Trophoblast cell (in vitro differentiated cells and primary cell): ENCODE measurements around the gene PCDHGA4.
"Not testable (repeated sequence)": the region's sequence is repeated elsewhere in the genome, so short reads cannot be mapped to it uniquely, and the experiment has no call there.

Source experiments
- DNase-seq, 2 donors: peaks; one replicate each; pipeline ENCODE4 v3.0.0-alpha.2; 2016
- H2AFZ ChIP-seq: 2 replicates; pipeline ENCODE4 v1.6.1; 2013; ENCODE audit warnings: low read length, moderate library complexity, mild to moderate bottlenecking; ENCODE audit not compliant: insufficient read depth, poor library complexity
- H2AK5ac ChIP-seq: 2 replicates; pipeline ENCODE4 v1.6.1; 2013; ENCODE audit warnings: mild to moderate bottlenecking, low read length
- H2BK120ac ChIP-seq: 2 replicates; pipeline ENCODE4 v1.6.1; 2013; ENCODE audit warnings: low read length, mild to moderate bottlenecking, moderate library complexity; ENCODE audit not compliant: insufficient read depth, poor library complexity
- H2BK12ac ChIP-seq: 2 replicates; pipeline ENCODE4 v1.6.1; 2013; ENCODE audit warnings: mild to moderate bottlenecking, low read length, moderate library complexity
- H2BK5ac ChIP-seq: 2 replicates; pipeline ENCODE4 v1.6.1; 2013; ENCODE audit warnings: low read length, low read depth, moderate library complexity, mild to moderate bottlenecking; ENCODE audit not compliant: poor library complexity
- H3K14ac ChIP-seq: 2 replicates; pipeline ENCODE4 v1.6.1; 2013; ENCODE audit warnings: mild to moderate bottlenecking, low read length
- H3K18ac ChIP-seq: 2 replicates; pipeline ENCODE4 v1.6.1; 2013; ENCODE audit warnings: mild to moderate bottlenecking, low read length
- H3K23ac ChIP-seq: 2 replicates; pipeline ENCODE4 v1.6.1; 2013; ENCODE audit warnings: low read length
- H3K27ac ChIP-seq: 2 replicates; pipeline ENCODE4 v1.5.1; 2013; ENCODE audit warnings: low read depth, mild to moderate bottlenecking, inconsistent platforms, low read length, moderate library complexity
- H3K27me3 ChIP-seq: 2 replicates; pipeline ENCODE4 v1.6.1; 2013; ENCODE audit warnings: inconsistent platforms, mild to moderate bottlenecking, low read length, moderate library complexity; ENCODE audit not compliant: insufficient read depth
- H3K36me3 ChIP-seq, 2 experiments: 1 replicate in 1 of 2; 2 replicates in 1 of 2; pipeline ENCODE4 v1.6.1; 2013; ENCODE audit warnings: low read length in 2 of 2, mild to moderate bottlenecking in 2 of 2, moderate library complexity in 1 of 2; ENCODE audit not compliant: insufficient read depth in 2 of 2, control insufficient read depth in 1 of 2
- H3K4ac ChIP-seq: 2 replicates; pipeline ENCODE4 v1.6.1; 2013; ENCODE audit warnings: low read depth, mild to moderate bottlenecking, low read length, moderate library complexity
- H3K4me1 ChIP-seq, 2 experiments: 1 replicate in 1 of 2; 2 replicates in 1 of 2; pipeline ENCODE4 v1.6.1; 2013; ENCODE audit warnings: low read length in 2 of 2, mild to moderate bottlenecking in 2 of 2, moderate library complexity in 1 of 2; ENCODE audit not compliant: insufficient read depth in 2 of 2, control insufficient read depth in 1 of 2
- H3K4me2 ChIP-seq: 2 replicates; pipeline ENCODE4 v1.6.1; 2013; ENCODE audit warnings: inconsistent platforms, mild to moderate bottlenecking, low read length, moderate library complexity
- H3K4me3 ChIP-seq: 2 replicates; pipeline ENCODE4 v1.5.1; 2013; ENCODE audit warnings: mild to moderate bottlenecking, low read depth, low read length, inconsistent platforms
- H3K79me1 ChIP-seq: one replicate; pipeline ENCODE4 v1.6.1; 2013; ENCODE audit warnings: low read length
- H3K79me2 ChIP-seq: 2 replicates; pipeline ENCODE4 v1.6.1; 2013; ENCODE audit warnings: low read length, mild to moderate bottlenecking; ENCODE audit not compliant: control insufficient read depth, insufficient read depth, poor library complexity
- H3K9ac ChIP-seq: 2 replicates; pipeline ENCODE4 v1.6.1; 2013; ENCODE audit warnings: mild to moderate bottlenecking, low read length
- H3K9me3 ChIP-seq: 2 replicates; pipeline ENCODE4 v1.6.1; 2013; ENCODE audit warnings: low read depth, mild to moderate bottlenecking, control low read depth, inconsistent platforms, low read length; ENCODE audit not compliant: insufficient read depth
- H4K12ac ChIP-seq: 2 replicates; pipeline ENCODE4 v1.6.1; 2013; ENCODE audit warnings: low read depth, mild to moderate bottlenecking, low read length, moderate library complexity
- H4K8ac ChIP-seq: 2 replicates; pipeline ENCODE4 v1.6.1; 2013; ENCODE audit warnings: low read depth, mild to moderate bottlenecking, low read length, moderate library complexity
- H4K91ac ChIP-seq: one replicate; pipeline ENCODE4 v1.6.1; 2013; ENCODE audit warnings: low read depth, mild to moderate bottlenecking, low read length, moderate library complexity
- WGBS: extraction: QIAGEN DNeasy Blood & Tissue Kit; methylation state at CpG from one replicate; pipeline ENCODE4 v1.1.7; 2013; ENCODE audit warnings: missing lambda C conversion rate; ENCODE audit not compliant: insufficient read length, insufficient coverage; ENCODE audit errors: extremely low coverage; 5-methylcytosine and 5-hydroxymethylcytosine counted together

PCDHGA4 gene

GRCh38 chr5:141397756-141398551, 43.1 kb downstream of the PCDHGA4 start, which contains the start of gene PCDHGB5:
PCDHGB5 (plus strand) TSS chr5:141397947; CDS start chr5:141398128, 181 bp downstream.
- H3K27me3 ChIP-seq, H2BK120ac ChIP-seq, H4K12ac ChIP-seq, H3K4me1 ChIP-seq, H2AK5ac ChIP-seq, H3K79me1 ChIP-seq, H4K8ac ChIP-seq, H3K9ac ChIP-seq, H4K91ac ChIP-seq, H3K79me2 ChIP-seq, H3K27ac ChIP-seq, H3K14ac ChIP-seq, H3K4ac ChIP-seq, H2BK5ac ChIP-seq, H2AFZ ChIP-seq, H3K18ac ChIP-seq, H3K4me3 ChIP-seq, H2BK12ac ChIP-seq, H3K4me2 ChIP-seq, H3K23ac ChIP-seq: not testable (repeated sequence)
- peak in 1 of 2 donors; percentile 57 for DNase-seq
- H3K36me3 ChIP-seq = peaks cover 10 to 22% of the 10 kb centered on the region in 2 experiments
- H3K9me3 ChIP-seq = peaks cover 32% of the 10 kb centered on the region
- no CpG with 5 or more reads among the region's 43 CpGs for WGBS

- Histone ChIP-seq H3K79me1 (no peaks in the 10 kb centered on the region), H3K79me2 (no peaks in the 10 kb centered on the region), H4K8ac (no peak overlapping the region), H2BK12ac (no peak overlapping the region), H3K27me3 (no peaks in the 10 kb centered on the region), H3K9ac (no peak overlapping the region), H2BK120ac (no peak overlapping the region), H2AK5ac (no peak overlapping the region), H4K91ac (no peak overlapping the region), H3K9me3 (peaks cover 34% of the 10 kb centered on the region), H3K4me2 (no peak overlapping the region), H3K4ac (no peak overlapping the region), H3K4me3 (no peak overlapping the region), H3K14ac (no peak overlapping the region), H2AFZ (no peak overlapping the region), H2BK5ac (no peak overlapping the region), H3K36me3 (peaks cover 6 to 17% of the 10 kb centered on the region in 2 experiments), H3K23ac (no peak overlapping the region), H4K12ac (no peak overlapping the region), H3K4me1 (no peaks in the 10 kb centered on the region), H3K27ac (no peak overlapping the region), H3K18ac (no peak overlapping the region)
- WGBS = no CpG with 5 or more reads among the region's 15 CpGs
- DNase-seq = no peak
These were observed 43.8 kb downstream of the PCDHGA4 start for GRCh38 chr5:141398608-141399007.

GRCh38 chr5:141399555-141400258, 44.9 kb downstream of the PCDHGA4 start:
- no peak overlapping the region for H3K18ac ChIP-seq
- H3K4me3 ChIP-seq = no peak overlapping the region
- no peak overlapping the region for H2BK120ac ChIP-seq
- no peak overlapping the region for H3K23ac ChIP-seq
- H2BK5ac ChIP-seq = no peak overlapping the region
- no peak overlapping the region for H2AK5ac ChIP-seq
- H2BK12ac ChIP-seq = no peak overlapping the region
- no peak overlapping the region for H3K14ac ChIP-seq
- DNase-seq = no peak
- WGBS = no CpG with 5 or more reads among the region's 61 CpGs
- H2AFZ ChIP-seq = no peak overlapping the region
- peaks cover 30% of the 10 kb centered on the region for H3K9me3 ChIP-seq
- peaks cover 3 to 15% of the 10 kb centered on the region in 2 experiments for H3K36me3 ChIP-seq
- H3K27me3 ChIP-seq = no peaks in the 10 kb centered on the region
- no peak overlapping the region for H3K4me2 ChIP-seq
- no peak overlapping the region for H3K4ac ChIP-seq
- H3K79me1 ChIP-seq = no peaks in the 10 kb centered on the region
- H3K79me2 ChIP-seq = no peaks in the 10 kb centered on the region
- H4K8ac ChIP-seq = no peak overlapping the region
- no peaks in the 10 kb centered on the region for H3K4me1 ChIP-seq
- H4K12ac ChIP-seq = no peak overlapping the region
- H3K9ac ChIP-seq = no peak overlapping the region
- no peak overlapping the region for H4K91ac ChIP-seq
- H3K27ac ChIP-seq = no peak overlapping the region

GRCh38 chr5:141402553-141403243, 47.9 kb downstream of the PCDHGA4 start, which contains the start of gene PCDHGA9:
PCDHGA9 (plus strand) TSS chr5:141402778; CDS start chr5:141402953, 175 bp downstream.
- Histone ChIP-seq H4K8ac (no peak within 1 kb of the TSS), H4K91ac (no peak within 1 kb of the TSS), H3K27me3 (no peaks in the 10 kb centered on the region), H3K4me2 (no peak within 1 kb of the TSS), H2AK5ac (no peak within 1 kb of the TSS), H4K12ac (no peak within 1 kb of the TSS), H3K4ac (no peak within 1 kb of the TSS), H3K9me3 (peaks cover 31% of the 10 kb centered on the region), H3K4me3 (no peak within 1 kb of the TSS), H3K79me2 (no peaks in the 10 kb centered on the region), H3K27ac (no peak within 1 kb of the TSS), H2BK5ac (no peak within 1 kb of the TSS), H2AFZ (no peak within 1 kb of the TSS), H3K14ac (no peak within 1 kb of the TSS), H3K4me1 (no peaks in the 10 kb centered on the region), H2BK120ac (no peak within 1 kb of the TSS), H3K36me3 (peaks cover 3 to 13% of the 10 kb centered on the region in 2 experiments), H2BK12ac (no peak within 1 kb of the TSS), H3K18ac (no peak within 1 kb of the TSS), H3K9ac (peak within 1 kb of the TSS; percentile 40), H3K23ac (no peak within 1 kb of the TSS), H3K79me1 (no peaks in the 10 kb centered on the region)
- WGBS = no CpG with 5 or more reads among the region's 27 CpGs
- peak in 1 of 2 donors; percentile 25 for DNase-seq
